Measurements from ENCODE around the gene NLRP9.

The NLRP9 gene

GRCh38 chr19:55668603-55669348 lies 69.4 kb downstream of the NLRP9 start:
- Histone ChIP-seq H3K27ac (replicated peaks) (no peak overlapping the region), H3K4me3 (replicated peaks; ENCODE audit: insufficient read depth, low read length) (no peak overlapping the region), H3K27me3 (ENCODE audit: insufficient read depth, poor library complexity, severe bottlenecking) (no peaks in the 10 kb centered on the region)
- no peak for TF ChIP-seq REST (IDR thresholded peaks at IDR 0.05; ENCODE audit: insufficient replicate concordance, low read depth)
- no peak for TF ChIP-seq CTCF (IDR thresholded peaks at IDR 0.05; ENCODE audit: insufficient read depth, low read length)
- TF ChIP-seq POLR2AphosphoS5 (IDR thresholded peaks at IDR 0.05; ENCODE audit: low read depth), result no peak
- no peak for TF ChIP-seq SPI1 (IDR thresholded peaks at IDR 0.05; ENCODE audit: borderline replicate concordance, low read depth)
- no peak for TF ChIP-seq GABPA (IDR thresholded peaks at IDR 0.05; ENCODE audit: low read depth)
- no peak for DNase-seq (ENCODE audit: low read depth in 1 of 2, low spot score in 1 of 2)

- Histone ChIP-seq H3K4me3 (replicated peaks; ENCODE audit: insufficient read depth, low read length) (no peak overlapping the region), H3K27ac (replicated peaks) (no peak overlapping the region), H3K27me3 (ENCODE audit: insufficient read depth, poor library complexity, severe bottlenecking) (no peaks in the 10 kb centered on the region)
- no peak for TF ChIP-seq SPI1 (IDR thresholded peaks at IDR 0.05; ENCODE audit: borderline replicate concordance, low read depth)
- no peak for TF ChIP-seq GABPA (IDR thresholded peaks at IDR 0.05; ENCODE audit: low read depth)
- no peak for TF ChIP-seq POLR2AphosphoS5 (IDR thresholded peaks at IDR 0.05; ENCODE audit: low read depth)
- TF ChIP-seq CTCF (IDR thresholded peaks at IDR 0.05; ENCODE audit: insufficient read depth, low read length), result no peak
- TF ChIP-seq REST (IDR thresholded peaks at IDR 0.05; ENCODE audit: insufficient replicate concordance, low read depth), result no peak
- no peak for DNase-seq (ENCODE audit: low read depth in 1 of 2, low spot score in 1 of 2)
These were observed 70.2 kb downstream of the NLRP9 start for GRCh38 chr19:55667958-55668357.

- DNase-seq (ENCODE audit: low read depth in 1 of 2, low spot score in 1 of 2), result no peak
- Histone ChIP-seq H3K4me3 (replicated peaks; ENCODE audit: insufficient read depth, low read length) (no peak overlapping the region), H3K27me3 (ENCODE audit: insufficient read depth, poor library complexity, severe bottlenecking) (no peaks in the 10 kb centered on the region), H3K27ac (replicated peaks) (no peak overlapping the region)
- TF ChIP-seq GABPA (IDR thresholded peaks at IDR 0.05; ENCODE audit: low read depth), result no peak
- TF ChIP-seq CTCF (IDR thresholded peaks at IDR 0.05; ENCODE audit: insufficient read depth, low read length), result no peak
- TF ChIP-seq POLR2AphosphoS5 (IDR thresholded peaks at IDR 0.05; ENCODE audit: low read depth), result no peak
- TF ChIP-seq REST (IDR thresholded peaks at IDR 0.05; ENCODE audit: insufficient replicate concordance, low read depth), result no peak
- no peak for TF ChIP-seq SPI1 (IDR thresholded peaks at IDR 0.05; ENCODE audit: borderline replicate concordance, low read depth)
These were observed 70.7 kb downstream of the NLRP9 start for GRCh38 chr19:55667511-55667910.

All from HL-60 (cell line).